Tracheal epithelial cell (primary cell): Measurements from ENCODE around the gene UBE2N. TPM values are rescaled to one million over a fixed set of nuclear protein-coding genes. Genes with fewer than 3 reads are reported as not detected.

Source experiments
- total RNA-seq: library from RNA; depleted of rRNA; stranded (reverse); fragments of >200 nt; gene quantifications from 2 replicates; pipeline ENCODE4 v1.2.1, GENCODE V29; 2014

Gene UBE2N, protein sequence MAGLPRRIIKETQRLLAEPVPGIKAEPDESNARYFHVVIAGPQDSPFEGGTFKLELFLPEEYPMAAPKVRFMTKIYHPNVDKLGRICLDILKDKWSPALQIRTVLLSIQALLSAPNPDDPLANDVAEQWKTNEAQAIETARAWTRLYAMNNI
- total RNA-seq, result 48.4 and 70.1 TPM in 2 replicates

DNA sequence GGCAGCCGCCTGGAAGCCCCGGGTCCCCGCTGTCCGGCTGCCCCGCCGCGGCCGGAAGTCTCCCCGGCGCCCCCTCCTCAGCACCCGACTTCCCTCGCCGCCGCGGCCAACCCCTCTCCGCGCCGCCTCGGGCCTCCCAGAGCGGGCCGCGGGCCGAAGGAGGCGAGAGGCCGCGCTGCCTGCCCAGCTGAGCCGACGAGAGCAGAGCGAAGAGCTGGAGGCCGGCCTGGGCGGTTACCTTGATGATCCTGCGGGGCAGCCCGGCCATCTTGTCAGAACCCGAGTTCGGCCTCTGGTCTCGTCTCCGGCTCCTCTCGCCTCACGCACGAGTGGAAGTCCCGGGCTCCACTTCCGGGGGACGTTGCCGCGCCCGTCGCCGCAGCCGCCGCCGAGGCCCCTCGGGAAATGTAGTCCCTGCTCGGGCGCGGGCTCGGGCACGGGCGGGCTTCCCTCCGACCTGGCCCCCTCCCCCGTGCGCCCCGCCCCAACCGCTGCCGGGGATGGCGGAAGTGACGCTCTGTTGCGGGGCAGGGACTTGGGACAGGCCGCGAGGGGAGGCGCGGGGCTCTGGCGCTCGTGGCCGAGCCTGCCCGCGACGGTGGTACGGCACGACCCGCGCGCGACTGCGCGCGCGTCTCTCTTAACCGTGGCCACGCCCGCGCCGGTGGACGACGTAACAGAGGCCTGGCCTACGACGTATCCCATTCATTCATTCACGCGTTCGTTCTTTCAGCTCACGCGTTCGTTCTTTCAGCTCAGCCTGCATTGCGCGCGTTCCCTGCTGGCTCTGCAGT lies at the start of gene UBE2N:
Gene UBE2N, minus strand, starts transcription at position 331 of the 794 bp plus-strand sequence. Its CDS starts 63 bp downstream, at position 268.

DNA sequence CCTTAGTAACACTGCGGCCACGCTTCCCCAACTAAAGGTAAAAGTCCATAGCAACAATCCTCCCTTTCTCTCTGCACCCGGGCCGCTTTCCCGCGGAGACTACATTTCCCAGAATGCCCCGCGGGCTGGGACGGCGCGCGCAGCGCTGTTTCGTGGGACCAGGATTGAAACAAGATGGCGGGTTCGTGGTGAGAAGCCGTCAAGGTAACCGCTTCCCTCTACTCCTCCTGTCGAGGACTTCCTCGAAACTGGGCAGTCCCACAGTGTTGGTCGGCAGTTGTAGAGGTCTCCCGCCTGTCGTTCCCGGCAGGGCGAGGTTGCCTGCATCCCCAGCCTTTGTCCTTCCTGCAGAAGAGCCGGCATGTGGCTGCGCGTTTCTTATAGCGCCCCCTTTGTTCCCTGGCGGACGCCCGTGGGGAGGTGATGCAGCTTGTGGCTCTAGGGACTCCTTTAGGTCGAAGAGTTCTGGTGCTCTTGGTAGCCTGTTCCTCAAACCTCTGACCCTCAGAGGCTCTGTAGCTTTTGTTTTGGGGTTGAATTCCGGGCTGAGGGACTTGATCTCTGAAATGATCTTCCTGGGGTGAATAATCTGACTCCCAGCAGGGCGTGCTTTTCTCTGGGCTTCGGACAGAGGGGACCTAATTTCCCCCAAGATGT lies 25.7 kb upstream of the UBE2N start, which contains the start of gene MRPL42:
Gene MRPL42, plus strand, starts transcription at position 164 of the 657 bp plus-strand sequence. CDS start 1,772 bp downstream, outside the sequence.

DNA sequence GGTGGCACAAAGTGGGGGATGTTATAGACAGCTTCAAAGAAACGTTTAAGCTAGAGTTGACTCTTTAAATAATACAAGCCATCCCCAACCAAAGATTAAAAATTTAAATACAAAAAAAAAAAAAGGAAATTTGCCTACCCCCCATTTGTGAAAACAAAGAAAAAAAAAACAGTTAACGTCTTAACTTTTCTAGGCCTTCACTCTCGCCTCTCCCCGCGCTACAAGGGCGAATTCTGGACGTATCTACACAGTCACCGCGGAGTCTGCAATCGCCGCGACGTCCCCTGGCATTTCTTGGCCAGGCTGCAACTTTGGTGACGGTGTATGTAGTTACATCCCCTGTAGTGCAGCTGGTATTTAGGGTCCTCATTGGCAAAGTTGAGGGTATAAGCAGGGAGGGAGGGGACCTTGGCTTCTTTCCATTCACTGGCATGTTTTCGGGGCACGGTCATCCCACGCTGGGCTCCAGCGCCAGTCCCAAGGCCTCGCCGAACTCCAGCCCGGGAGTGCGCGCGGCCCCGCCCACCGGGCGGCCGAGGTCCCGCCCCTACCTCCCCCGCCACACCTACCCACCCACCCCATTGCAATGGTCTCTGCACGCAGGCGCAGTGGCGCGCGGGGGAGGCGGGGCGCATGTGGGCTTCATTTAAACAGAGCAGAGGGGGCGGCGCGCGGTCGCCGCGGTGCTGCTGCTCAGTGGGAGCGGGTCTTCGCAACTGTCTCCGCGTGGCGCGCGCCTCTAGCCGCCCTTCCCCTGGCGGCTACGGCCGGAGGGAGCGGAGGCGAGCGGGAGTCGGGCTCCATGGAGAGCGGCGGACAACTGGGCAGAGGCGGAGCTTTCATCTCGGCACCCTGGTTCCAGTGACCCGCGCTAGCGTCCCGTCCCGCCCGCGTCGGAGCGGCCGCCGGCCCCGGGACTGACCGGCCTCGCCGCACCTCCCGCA lies 64.2 kb downstream of the UBE2N start, which contains the start of gene NUDT4:
Gene NUDT4, plus strand, starts transcription at position 674 of the 944 bp plus-strand sequence. CDS start 398 bp downstream, outside the sequence.

Other genes starting within 250 kb of the UBE2N start
- gene NUDT4, start 64.0 kb downstream of the UBE2N start, total RNA-seq, result 31.1 and 53.9 TPM in 2 replicates
- 94.2 and 100 TPM in 2 replicates for gene MRPL42, start 25.6 kb upstream of the UBE2N start, total RNA-seq
- 19.5 and 20.7 TPM in 2 replicates for gene SOCS2, start 130.7 kb upstream of the UBE2N start, total RNA-seq
- gene CRADD, start 235.4 kb upstream of the UBE2N start, total RNA-seq, result 8.0 and 17.9 TPM in 2 replicates